Fibroblast of pulmonary artery (primary cell): Measurements from ENCODE around the gene DLGAP1.

Experiments used
- DNase-seq: peaks from one replicate; pipeline ENCODE4 v3.0.0-alpha.2; 2010; ENCODE audit warnings: low read depth
- H3K4me3 ChIP-seq: replicated peaks from 2 replicates; pipeline ENCODE4 v1.5.1; 2011; ENCODE audit warnings: low read depth, mild to moderate bottlenecking, control low read depth, low read length, moderate library complexity
- CTCF ChIP-seq: IDR thresholded peaks from 2 replicates; pipeline ENCODE4 v1.5.1; 2011; ENCODE audit warnings: mild to moderate bottlenecking, control low read depth, low read length, inconsistent platforms; ENCODE audit errors: missing control alignments

DLGAP1 gene

DNA sequence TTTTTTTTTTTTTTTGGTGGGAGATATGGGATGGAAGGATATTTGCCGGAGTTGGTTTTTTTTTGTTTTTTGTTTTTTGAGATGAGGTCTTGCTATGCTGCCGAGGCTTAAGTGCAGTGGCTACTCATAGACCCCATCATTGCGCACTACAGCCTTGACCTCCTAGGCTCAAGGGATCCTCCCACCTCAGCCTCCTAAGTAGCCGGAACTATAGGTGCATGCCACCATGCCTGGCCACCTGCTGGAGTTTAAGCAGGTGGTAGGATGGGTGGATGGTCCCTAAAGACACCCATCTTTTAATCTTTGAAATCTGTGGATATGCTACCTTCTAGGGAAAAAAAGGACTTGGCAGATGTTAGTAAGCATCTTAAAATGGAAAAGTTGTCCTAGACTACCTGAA is 835.4 kb downstream of the DLGAP1 start:
- no peak for DNase-seq
- H3K4me3 ChIP-seq: no peak overlapping the region
- TF ChIP-seq CTCF: no peak

GRCh38 chr18:3619222-3619621 is 835.9 kb downstream of the DLGAP1 start:
- no peak overlapping the region for H3K4me3 ChIP-seq
- DNase-seq: no peak
- no peak for TF ChIP-seq CTCF

DNA sequence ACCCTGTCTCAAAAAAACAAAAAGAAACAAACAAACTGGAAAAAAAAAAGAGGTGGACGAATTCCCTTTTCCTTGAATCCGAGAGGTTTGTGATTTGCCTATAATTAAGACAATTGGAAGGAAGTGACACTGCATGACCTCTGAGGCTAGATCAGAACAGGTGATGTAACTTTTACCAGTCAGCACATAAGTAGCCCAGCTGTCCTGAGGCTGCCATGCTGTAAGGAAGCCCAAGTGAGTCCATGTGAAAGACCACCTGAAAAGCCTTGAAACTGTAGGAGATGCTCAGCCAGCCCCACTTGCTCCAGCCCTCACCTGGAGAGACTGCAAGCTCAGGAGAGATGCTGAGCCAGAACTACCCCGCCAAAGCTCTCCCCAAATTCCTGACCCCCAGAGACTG is 838.4 kb downstream of the DLGAP1 start:
- no peak for TF ChIP-seq CTCF
- H3K4me3 ChIP-seq: no peak overlapping the region
- no peak for DNase-seq

GRCh38 chr18:3616142-3616541 is 839.0 kb downstream of the DLGAP1 start:
- no peak overlapping the region for H3K4me3 ChIP-seq
- TF ChIP-seq CTCF: no peak

DNA sequence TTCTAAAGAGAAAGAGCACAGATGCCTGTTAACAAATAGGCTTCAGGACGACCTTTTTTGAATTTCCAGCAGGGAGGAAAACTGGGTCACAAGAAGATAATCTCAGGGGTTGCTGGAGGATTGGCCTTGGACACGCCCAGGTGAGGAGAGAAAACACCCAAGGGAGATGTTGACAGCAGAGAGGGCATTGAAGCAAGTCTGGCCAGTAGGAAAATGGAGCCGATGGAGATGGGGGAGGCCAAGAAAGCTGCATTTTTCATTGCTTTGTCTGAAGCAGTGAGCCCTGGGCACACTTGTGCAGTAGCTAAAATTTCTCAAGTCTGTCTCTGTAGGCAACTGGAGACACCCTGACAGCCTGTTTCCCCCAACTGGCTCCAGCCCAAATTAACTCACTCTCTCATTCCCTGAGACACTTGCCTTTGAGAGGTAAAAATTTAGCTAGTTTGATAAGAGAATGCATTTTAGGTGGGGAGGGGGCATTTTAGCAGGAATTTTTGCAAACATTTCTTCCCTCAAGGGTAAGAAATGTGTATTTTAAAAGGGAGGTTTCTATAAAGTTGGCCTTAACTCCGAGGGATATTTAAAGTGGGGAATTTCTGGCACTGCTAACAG is 839.6 kb downstream of the DLGAP1 start:
- DNase-seq: no peak
- H3K4me3 ChIP-seq: no peak overlapping the region
- TF ChIP-seq CTCF: no peak

More at GRCh38 chr18:3616142-3616541, 839.0 kb downstream of the DLGAP1 start:
- no peak for DNase-seq

GRCh38 chr18:3612315-3612714 is 842.8 kb downstream of the DLGAP1 start:
- no peak for TF ChIP-seq CTCF
- DNase-seq: no peak
- H3K4me3 ChIP-seq: no peak overlapping the region
